SH-SY5Y (cell line): ENCODE data around the gene ASB8.

ENCODE experiments used
- GATA2 ChIP-seq: IDR thresholded peaks from 2 replicates; pipeline ENCODE4 v1.6.1; 2011; ENCODE audit warnings: mild to moderate bottlenecking, low read depth, low read length
- GATA3 ChIP-seq: IDR thresholded peaks from 2 replicates; pipeline ENCODE4 v1.6.1; 2011; ENCODE audit warnings: low read depth, mild to moderate bottlenecking, low read length, moderate library complexity

The ASB8 gene

GRCh38 chr12:48106681-48107613 lies 50.4 kb downstream of the ASB8 start:
- no peak for TF ChIP-seq GATA3
- no peak for TF ChIP-seq GATA2

GRCh38 chr12:48105867-48106680 lies 51.2 kb downstream of the ASB8 start, which contains the start of gene SENP1:
TSS of gene SENP1 (minus strand) at chr12:48106079. CDS start at chr12:48101472, 4,607 bp downstream.
- TF ChIP-seq GATA3 (no peak), GATA2 (no peak; the same call in 1 of the 2 replicates)

GRCh38 chr12:48105321-48105866 lies 51.9 kb downstream of the ASB8 start:
- TF ChIP-seq GATA3 = no peak
- TF ChIP-seq GATA2 = no peak

- no peak for TF ChIP-seq GATA2
- TF ChIP-seq GATA3 = no peak
Measured at GRCh38 chr12:48104531-48104930, 52.8 kb downstream of the ASB8 start.
